Posterior cingulate gyrus (tissue), 11 donors: ENCODE data around the gene ITGAV.

Source experiments
- DNase-seq, 10 donors: peaks; one replicate each; pipeline versions ENCODE4 v3.0.0 to v3.0.0-alpha.2; 2020 to 2021; ENCODE audit warnings: mixed read lengths in 3 of 10
- intact Hi-C: fragments of 100-400 bp; cut with DNase I; formaldehyde crosslinking; loops from one replicate; pipeline ENCODE4 v1.15.1; 2023

Gene ITGAV

GRCh38 chr2:186702501-186702900 lies 112.6 kb downstream of the ITGAV start:
- no peak for DNase-seq
- intact Hi-C loops = no loop called here

- intact Hi-C loops = no loop called here
- no peak for DNase-seq
Measured at GRCh38 chr2:186704897-186705296, 115.0 kb downstream of the ITGAV start.

- intact Hi-C loops = no loop called here
Measured at GRCh38 chr2:186709529-186710450, 119.9 kb downstream of the ITGAV start.

GRCh38 chr2:186713691-186714090 lies 123.8 kb downstream of the ITGAV start:
- intact Hi-C loops = no loop called here
- DNase-seq = no peak

More at GRCh38 chr2:186709529-186710450, 119.9 kb downstream of the ITGAV start:
- peak in 1 of 10 donors; percentile 65 for DNase-seq

GRCh38 chr2:186714611-186715010 lies 124.8 kb downstream of the ITGAV start:
- intact Hi-C loops = no loop called here
- DNase-seq = no peak

- intact Hi-C loops = no loop called here
- DNase-seq = no peak
Measured at GRCh38 chr2:186716004-186716403, 126.1 kb downstream of the ITGAV start.

- intact Hi-C loops = no loop called here
Measured at GRCh38 chr2:186716899-186717298, 127.0 kb downstream of the ITGAV start.

GRCh38 chr2:186717320-186718007 lies 127.6 kb downstream of the ITGAV start:
- intact Hi-C loops = no loop called here
- DNase-seq = no peak

More at GRCh38 chr2:186716899-186717298, 127.0 kb downstream of the ITGAV start:
- DNase-seq = no peak

- DNase-seq = no peak
- intact Hi-C loops = no loop called here
Measured at GRCh38 chr2:186718122-186718521, 128.3 kb downstream of the ITGAV start.

GRCh38 chr2:186718903-186719302 lies 129.0 kb downstream of the ITGAV start:
- DNase-seq = no peak
- intact Hi-C loops = no loop called here

GRCh38 chr2:186721956-186722355 lies 132.1 kb downstream of the ITGAV start:
- intact Hi-C loops = no loop called here
- DNase-seq = no peak

GRCh38 chr2:186724736-186725135 lies 134.9 kb downstream of the ITGAV start:
- no peak for DNase-seq
- intact Hi-C loops = no loop called here

- intact Hi-C loops = no loop called here
- no peak for DNase-seq
Measured at GRCh38 chr2:186725783-186726182, 135.9 kb downstream of the ITGAV start.

GRCh38 chr2:186726938-186727337 lies 137.1 kb downstream of the ITGAV start:
- intact Hi-C loops = no loop called here

GRCh38 chr2:186728631-186729030 lies 138.8 kb downstream of the ITGAV start:
- DNase-seq = no peak

More at GRCh38 chr2:186726938-186727337, 137.1 kb downstream of the ITGAV start:
- DNase-seq = no peak

More at GRCh38 chr2:186728631-186729030, 138.8 kb downstream of the ITGAV start:
- intact Hi-C loops = no loop called here
